ENCODE results near the gene FBLN7.

Gene FBLN7

GRCh38 chr2:112149866-112150435 lies 11.8 kb downstream of the FBLN7 start:
- Histone ChIP-seq H3K4me1 (ENCODE audit: control insufficient read depth in 5 of 5, insufficient read depth in 5 of 5, low read length in 5 of 5) (peaks cover 2 to 47% (median 42%) of the 10 kb centered on the region in 5 donors), H3K36me3 (ENCODE audit: control insufficient read depth in 5 of 5, insufficient read depth in 5 of 5, low read length in 5 of 5) (no peaks in the 10 kb centered on the region), H3K27ac (ENCODE audit: low read depth, low read length) (peak overlapping the region; percentile 66), H3K9ac (ENCODE audit: low read length in 5 of 5) (peak overlapping the region in 1 of 5 donors; percentile 8), H3K27me3 (ENCODE audit: control insufficient read depth in 5 of 5, insufficient read depth in 4 of 5, low read length in 5 of 5) (no peaks in the 10 kb centered on the region), H3K4me3 (ENCODE audit: low read depth in 1 of 5, low read length in 5 of 5) (no peak overlapping the region), H3K9me3 (ENCODE audit: control insufficient read depth in 5 of 5, low read length in 5 of 5) (peaks cover 0 to 3% (median 0%) of the 10 kb centered on the region in 5 donors)

- Histone ChIP-seq H3K4me3 (ENCODE audit: low read depth in 1 of 5, low read length in 5 of 5) (no peak overlapping the region), H3K27ac (ENCODE audit: low read depth, low read length) (peak overlapping the region; percentile 66), H3K27me3 (ENCODE audit: control insufficient read depth in 5 of 5, insufficient read depth in 4 of 5, low read length in 5 of 5) (no peaks in the 10 kb centered on the region)
Observed at GRCh38 chr2:112150447-112150846, 12.3 kb downstream of the FBLN7 start.

GRCh38 chr2:112150851-112151250 lies 12.7 kb downstream of the FBLN7 start:
- Histone ChIP-seq H3K9me3 (ENCODE audit: control insufficient read depth in 5 of 5, low read length in 5 of 5) (peaks cover 0 to 3% (median 0%) of the 10 kb centered on the region in 5 donors), H3K36me3 (ENCODE audit: control insufficient read depth in 5 of 5, insufficient read depth in 5 of 5, low read length in 5 of 5) (no peaks in the 10 kb centered on the region), H3K9ac (ENCODE audit: low read length in 5 of 5) (no peak overlapping the region), H3K27me3 (ENCODE audit: control insufficient read depth in 5 of 5, insufficient read depth in 4 of 5, low read length in 5 of 5) (no peaks in the 10 kb centered on the region), H3K4me3 (ENCODE audit: low read depth in 1 of 5, low read length in 5 of 5) (no peak overlapping the region), H3K27ac (ENCODE audit: low read depth, low read length) (peak overlapping the region; percentile 66), H3K4me1 (ENCODE audit: control insufficient read depth in 5 of 5, insufficient read depth in 5 of 5, low read length in 5 of 5) (peaks cover 4 to 53% (median 45%) of the 10 kb centered on the region in 5 donors)

More at GRCh38 chr2:112150447-112150846, 12.3 kb downstream of the FBLN7 start:
- Histone ChIP-seq H3K9me3 (ENCODE audit: control insufficient read depth in 5 of 5, low read length in 5 of 5) (peaks cover 0 to 3% (median 0%) of the 10 kb centered on the region in 5 donors), H3K36me3 (ENCODE audit: control insufficient read depth in 5 of 5, insufficient read depth in 5 of 5, low read length in 5 of 5) (no peaks in the 10 kb centered on the region), H3K9ac (ENCODE audit: low read length in 5 of 5) (peak overlapping the region in 1 of 5 donors; percentile 8), H3K4me1 (ENCODE audit: control insufficient read depth in 5 of 5, insufficient read depth in 5 of 5, low read length in 5 of 5) (peaks cover 2 to 49% (median 42%) of the 10 kb centered on the region in 5 donors)

- Histone ChIP-seq H3K9me3 (ENCODE audit: control insufficient read depth in 5 of 5, low read length in 5 of 5) (peaks cover 0 to 3% (median 0%) of the 10 kb centered on the region in 5 donors), H3K27me3 (ENCODE audit: control insufficient read depth in 5 of 5, insufficient read depth in 4 of 5, low read length in 5 of 5) (no peaks in the 10 kb centered on the region), H3K4me1 (ENCODE audit: control insufficient read depth in 5 of 5, insufficient read depth in 5 of 5, low read length in 5 of 5) (peaks cover 4 to 57% (median 50%) of the 10 kb centered on the region in 5 donors), H3K4me3 (ENCODE audit: low read depth in 1 of 5, low read length in 5 of 5) (no peak overlapping the region), H3K9ac (ENCODE audit: low read length in 5 of 5) (no peak overlapping the region), H3K27ac (ENCODE audit: low read depth, low read length) (peak overlapping the region; percentile 66), H3K36me3 (ENCODE audit: control insufficient read depth in 5 of 5, insufficient read depth in 5 of 5, low read length in 5 of 5) (no peaks in the 10 kb centered on the region)
Observed at GRCh38 chr2:112151271-112151670, 13.1 kb downstream of the FBLN7 start.

GRCh38 chr2:112151701-112152440 lies 13.7 kb downstream of the FBLN7 start:
- no peaks in the 10 kb centered on the region for H3K27me3 ChIP-seq (ENCODE audit: control insufficient read depth in 5 of 5, insufficient read depth in 4 of 5, low read length in 5 of 5)
- peaks cover 0 to 3% (median 0%) of the 10 kb centered on the region in 5 donors for H3K9me3 ChIP-seq (ENCODE audit: control insufficient read depth in 5 of 5, low read length in 5 of 5)
- H3K36me3 ChIP-seq (ENCODE audit: control insufficient read depth in 5 of 5, insufficient read depth in 5 of 5, low read length in 5 of 5), result no peaks in the 10 kb centered on the region
- no peak overlapping the region for H3K9ac ChIP-seq (ENCODE audit: low read length in 5 of 5)
- H3K27ac ChIP-seq (ENCODE audit: low read depth, low read length), result peak overlapping the region; percentile 20
- H3K4me1 ChIP-seq (ENCODE audit: control insufficient read depth in 5 of 5, insufficient read depth in 5 of 5, low read length in 5 of 5), result peaks cover 4 to 62% (median 55%) of the 10 kb centered on the region in 5 donors
- H3K4me3 ChIP-seq (ENCODE audit: low read depth in 1 of 5, low read length in 5 of 5), result no peak overlapping the region

- no peak overlapping the region for H3K9ac ChIP-seq (ENCODE audit: low read length in 5 of 5)
- H3K4me3 ChIP-seq (ENCODE audit: low read depth in 1 of 5, low read length in 5 of 5), result no peak overlapping the region
- peaks cover 0 to 3% (median 0%) of the 10 kb centered on the region in 5 donors for H3K9me3 ChIP-seq (ENCODE audit: control insufficient read depth in 5 of 5, low read length in 5 of 5)
- peaks cover 4 to 55% (median 48%) of the 10 kb centered on the region in 5 donors for H3K4me1 ChIP-seq (ENCODE audit: control insufficient read depth in 5 of 5, insufficient read depth in 5 of 5, low read length in 5 of 5)
- peak overlapping the region; percentile 20 for H3K27ac ChIP-seq (ENCODE audit: low read depth, low read length)
- no peaks in the 10 kb centered on the region for H3K27me3 ChIP-seq (ENCODE audit: control insufficient read depth in 5 of 5, insufficient read depth in 4 of 5, low read length in 5 of 5)
- no peaks in the 10 kb centered on the region for H3K36me3 ChIP-seq (ENCODE audit: control insufficient read depth in 5 of 5, insufficient read depth in 5 of 5, low read length in 5 of 5)
Observed at GRCh38 chr2:112152476-112153178, 14.4 kb downstream of the FBLN7 start.

- H3K9me3 ChIP-seq (ENCODE audit: control insufficient read depth in 5 of 5, low read length in 5 of 5), result peaks cover 0 to 3% (median 0%) of the 10 kb centered on the region in 5 donors
- no peak overlapping the region for H3K27ac ChIP-seq (ENCODE audit: low read depth, low read length)
- no peak overlapping the region for H3K4me3 ChIP-seq (ENCODE audit: low read depth in 1 of 5, low read length in 5 of 5)
- H3K27me3 ChIP-seq (ENCODE audit: control insufficient read depth in 5 of 5, insufficient read depth in 4 of 5, low read length in 5 of 5), result no peaks in the 10 kb centered on the region
- H3K9ac ChIP-seq (ENCODE audit: low read length in 5 of 5), result no peak overlapping the region
- no peaks in the 10 kb centered on the region for H3K36me3 ChIP-seq (ENCODE audit: control insufficient read depth in 5 of 5, insufficient read depth in 5 of 5, low read length in 5 of 5)
- peaks cover 4 to 52% (median 43%) of the 10 kb centered on the region in 5 donors for H3K4me1 ChIP-seq (ENCODE audit: control insufficient read depth in 5 of 5, insufficient read depth in 5 of 5, low read length in 5 of 5)
Observed at GRCh38 chr2:112153179-112153490, 14.9 kb downstream of the FBLN7 start.

- H3K4me1 ChIP-seq (ENCODE audit: control insufficient read depth in 5 of 5, insufficient read depth in 5 of 5, low read length in 5 of 5), result peaks cover 4 to 49% (median 39%) of the 10 kb centered on the region in 5 donors
- H3K4me3 ChIP-seq (ENCODE audit: low read depth in 1 of 5, low read length in 5 of 5), result no peak overlapping the region
- H3K36me3 ChIP-seq (ENCODE audit: control insufficient read depth in 5 of 5, insufficient read depth in 5 of 5, low read length in 5 of 5), result no peaks in the 10 kb centered on the region
- H3K27me3 ChIP-seq (ENCODE audit: control insufficient read depth in 5 of 5, insufficient read depth in 4 of 5, low read length in 5 of 5), result no peaks in the 10 kb centered on the region
- H3K9ac ChIP-seq (ENCODE audit: low read length in 5 of 5), result no peak overlapping the region
- H3K9me3 ChIP-seq (ENCODE audit: control insufficient read depth in 5 of 5, low read length in 5 of 5), result peaks cover 0 to 1% (median 0%) of the 10 kb centered on the region in 5 donors
- H3K27ac ChIP-seq (ENCODE audit: low read depth, low read length), result no peak overlapping the region
Observed at GRCh38 chr2:112153501-112153900, 15.3 kb downstream of the FBLN7 start.

- Histone ChIP-seq H3K36me3 (ENCODE audit: control insufficient read depth in 5 of 5, insufficient read depth in 5 of 5, low read length in 5 of 5) (no peaks in the 10 kb centered on the region), H3K4me1 (ENCODE audit: control insufficient read depth in 5 of 5, insufficient read depth in 5 of 5, low read length in 5 of 5) (peaks cover 4 to 39% (median 30%) of the 10 kb centered on the region in 5 donors), H3K27me3 (ENCODE audit: control insufficient read depth in 5 of 5, insufficient read depth in 4 of 5, low read length in 5 of 5) (no peaks in the 10 kb centered on the region), H3K4me3 (ENCODE audit: low read depth in 1 of 5, low read length in 5 of 5) (no peak overlapping the region), H3K9ac (ENCODE audit: low read length in 5 of 5) (no peak overlapping the region), H3K27ac (ENCODE audit: low read depth, low read length) (no peak overlapping the region), H3K9me3 (ENCODE audit: control insufficient read depth in 5 of 5, low read length in 5 of 5) (no peaks in the 10 kb centered on the region)
Observed at GRCh38 chr2:112154246-112155117, 16.3 kb downstream of the FBLN7 start.
